Uterus (tissue), 4 donors: Measurements from ENCODE around the gene HOMER2. TPM values are rescaled to one million over a fixed set of nuclear protein-coding genes. Genes with fewer than 3 reads are reported as not detected.

Source experiments
- DNase-seq, 2 donors: peaks; one replicate each; pipeline ENCODE4 v3.0.0-alpha.2; 2019 to 2020
- H3K27ac ChIP-seq, 2 donors: fragments of 200-600 bp; sonication (generic); 1 replicate in 1 of 2; 2 replicates in 1 of 2; pipeline ENCODE4 v1.5.1; 2016 to 2018
- H3K27me3 ChIP-seq, 2 donors: fragments of 200-600 bp; sonication (generic); one replicate each; pipeline ENCODE4 v1.5.1; 2018 to 2019; ENCODE audit warnings: control low read depth in 1 of 2
- H3K36me3 ChIP-seq, 2 donors: fragments of 200-600 bp; sonication (generic); one replicate each; pipeline ENCODE4 v1.5.1; 2019; ENCODE audit warnings: control low read depth in 1 of 2
- H3K4me1 ChIP-seq, 2 donors: fragments of 200-600 bp; sonication (generic); one replicate each; pipeline ENCODE4 v1.5.1; 2018 to 2019; ENCODE audit warnings: control low read depth in 1 of 2
- H3K4me3 ChIP-seq, 2 donors: fragments of 200-600 bp; sonication (generic); 1 replicate in 1 of 2; 2 replicates in 1 of 2; pipeline ENCODE4 v1.5.1; 2018 to 2019; ENCODE audit warnings: mild to moderate bottlenecking in 1 of 2
- H3K9me3 ChIP-seq, 2 donors: fragments of 200-600 bp; sonication (generic); one replicate each; pipeline ENCODE4 v1.5.1; 2019; ENCODE audit warnings: control low read depth in 1 of 2
- CTCF ChIP-seq, 4 experiments: fragments of 200-600 bp in 2 of 4; fragments of 450-650 bp in 2 of 4; sonication (generic) in 2 of 4; IDR thresholded peaks; one replicate each; pipeline ENCODE4 v1.5.1; 2016 to 2019; ENCODE audit warnings: antibody characterized with exemption in 4 of 4, mild to moderate bottlenecking in 2 of 4, moderate library complexity in 1 of 4
- POLR2A ChIP-seq, 2 donors: fragments of 450-650 bp; IDR thresholded peaks; one replicate each; pipeline ENCODE4 v1.6.1; 2016; ENCODE audit warnings: antibody characterized with exemption in 2 of 2, mild to moderate bottlenecking in 1 of 2, moderate library complexity in 1 of 2
- intact Hi-C: fragments of 100-400 bp; cut with DNase I; formaldehyde crosslinking; loops from one replicate; pipeline ENCODE4 v1.15.1; 2023; ENCODE audit warnings: low total_unique reads
- total RNA-seq, 4 donors: library from RNA; depleted of rRNA in 3 of 4; stranded (reverse); fragments of >200 nt in 3 of 4; gene quantifications; one replicate each; pipeline versions ENCODE4 v1.1.0 to v1.2.4, GENCODE V29; 2014 to 2023
- donor health status: DM: yes; HTN: yes; CAD: no.

HOMER2 gene
- total RNA-seq, 4 donors from 2014 or later = 5.1 to 50.0 (median 10.6) TPM

DNA sequence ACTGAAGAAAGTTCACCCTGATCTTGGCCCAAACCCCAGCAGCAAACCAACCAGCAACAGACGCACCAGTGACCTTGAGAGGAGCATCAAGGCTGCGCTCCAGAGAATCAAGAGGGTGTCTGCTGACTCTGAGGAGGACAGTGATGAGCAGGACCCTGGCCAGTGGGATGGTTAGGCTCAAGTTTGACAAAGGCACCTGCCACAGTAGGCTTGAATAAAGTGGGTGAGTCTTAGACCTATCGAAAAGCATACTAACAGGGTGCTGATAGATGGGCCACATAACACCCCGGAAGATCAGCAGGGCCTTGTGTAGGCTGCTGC is 119.2 kb downstream of the HOMER2 start:
- Histone ChIP-seq H3K36me3 (no peaks in the 10 kb centered on the region), H3K27me3 (no peaks in the 10 kb centered on the region), H3K4me1 (no peaks in the 10 kb centered on the region), H3K9me3 (no peaks in the 10 kb centered on the region), H3K4me3 (no peak overlapping the region), H3K27ac (no peak overlapping the region)
- no peak for DNase-seq
- TF ChIP-seq CTCF (IDR thresholded peaks at IDR 0.05) = no peak
- TF ChIP-seq POLR2A (IDR thresholded peaks at IDR 0.05) = no peak
- intact Hi-C loops = no loop called here

- intact Hi-C loops = no loop called here
- Histone ChIP-seq H3K4me1 (no peaks in the 10 kb centered on the region), H3K9me3 (no peaks in the 10 kb centered on the region), H3K36me3 (no peaks in the 10 kb centered on the region), H3K4me3 (no peak overlapping the region), H3K27ac (no peak overlapping the region), H3K27me3 (no peaks in the 10 kb centered on the region)
- no peak for DNase-seq
- TF ChIP-seq CTCF (IDR thresholded peaks at IDR 0.05) = no peak
- TF ChIP-seq POLR2A (IDR thresholded peaks at IDR 0.05) = no peak
Measured at GRCh38 chr15:82832601-82833361, 119.7 kb downstream of the HOMER2 start.

GRCh38 chr15:82831894-82832600 is 120.5 kb downstream of the HOMER2 start:
- intact Hi-C loops = no loop called here
- H3K9me3 ChIP-seq = no peaks in the 10 kb centered on the region

DNA sequence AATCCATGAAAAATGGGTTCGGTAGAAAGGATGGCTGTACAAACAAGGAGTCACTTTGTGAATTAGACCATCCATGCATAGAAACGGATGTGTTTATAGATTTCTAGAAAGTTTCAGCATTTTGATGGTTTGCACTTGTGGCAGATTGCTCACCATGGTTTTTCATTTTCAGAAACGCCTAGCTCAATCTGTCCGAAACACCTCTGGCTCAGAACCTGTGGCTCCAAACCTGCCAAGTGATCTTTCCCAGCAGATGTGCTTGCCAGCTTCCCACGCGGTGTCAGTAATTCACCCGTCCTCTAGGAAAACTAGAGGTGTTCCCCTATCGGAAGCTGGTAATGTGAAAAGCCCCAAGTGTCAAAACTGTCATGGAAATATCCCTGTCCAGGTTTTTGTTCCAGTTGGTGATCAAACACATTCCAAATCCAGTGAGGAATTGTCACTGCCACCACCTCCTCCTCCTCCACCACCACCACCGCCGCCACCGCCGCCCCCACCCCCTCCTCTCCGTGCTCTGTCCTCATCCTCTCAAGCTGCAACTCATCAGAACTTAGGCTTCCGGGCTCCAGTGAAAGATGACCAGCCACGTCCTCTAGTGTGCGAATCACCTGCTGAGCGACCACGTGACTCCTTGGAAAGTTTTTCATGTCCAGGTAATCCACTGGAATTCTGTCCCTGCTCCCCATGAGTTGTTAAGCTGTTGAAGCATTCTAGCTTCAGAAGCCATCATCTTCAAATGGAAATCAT is 121.9 kb downstream of the HOMER2 start:
- intact Hi-C loops = no loop called here
- no peaks in the 10 kb centered on the region for H3K36me3 ChIP-seq
- DNase-seq = no peak
- no peaks in the 10 kb centered on the region for H3K9me3 ChIP-seq
- no peaks in the 10 kb centered on the region for H3K27me3 ChIP-seq
- TF ChIP-seq CTCF (IDR thresholded peaks at IDR 0.05) = no peak
- no peak for TF ChIP-seq POLR2A (IDR thresholded peaks at IDR 0.05)
- H3K4me1 ChIP-seq = no peaks in the 10 kb centered on the region
- no peak overlapping the region for H3K4me3 ChIP-seq
- H3K27ac ChIP-seq = no peak overlapping the region

More at GRCh38 chr15:82831894-82832600, 120.5 kb downstream of the HOMER2 start:
- no peaks in the 10 kb centered on the region for H3K27me3 ChIP-seq
- TF ChIP-seq CTCF (IDR thresholded peaks at IDR 0.05) = no peak
- TF ChIP-seq POLR2A (IDR thresholded peaks at IDR 0.05) = no peak
- no peaks in the 10 kb centered on the region for H3K4me1 ChIP-seq
- H3K36me3 ChIP-seq = no peaks in the 10 kb centered on the region
- no peak overlapping the region for H3K27ac ChIP-seq
- no peak overlapping the region for H3K4me3 ChIP-seq
- no peak for DNase-seq

DNA sequence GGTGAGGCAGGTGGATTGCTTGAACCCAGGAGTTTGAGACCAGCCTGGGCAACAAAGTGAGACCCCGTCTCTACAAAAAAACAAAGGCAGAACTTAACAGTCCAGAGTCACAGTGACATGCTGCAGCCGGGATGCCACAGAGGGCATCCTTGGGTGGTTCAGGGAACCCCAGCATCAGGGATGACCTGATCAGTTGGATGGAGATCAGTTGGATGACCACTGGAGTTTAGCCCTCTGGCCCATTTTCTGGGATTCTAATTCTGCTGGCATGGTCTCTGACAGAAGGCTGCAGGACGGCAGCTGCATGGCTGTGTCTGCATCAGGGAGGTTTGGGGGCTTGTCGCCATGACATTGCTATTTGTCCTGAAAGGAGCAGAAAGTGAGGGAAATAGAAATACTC is 123.3 kb downstream of the HOMER2 start:
- no peaks in the 10 kb centered on the region for H3K4me1 ChIP-seq
- intact Hi-C loops = no loop called here
- TF ChIP-seq CTCF (IDR thresholded peaks at IDR 0.05) (no peak), POLR2A (IDR thresholded peaks at IDR 0.05) (no peak)
- no peaks in the 10 kb centered on the region for H3K27me3 ChIP-seq
- H3K27ac ChIP-seq = no peak overlapping the region
- H3K9me3 ChIP-seq = no peaks in the 10 kb centered on the region
- no peak overlapping the region for H3K4me3 ChIP-seq
- H3K36me3 ChIP-seq = no peaks in the 10 kb centered on the region
- DNase-seq = no peak
